Left lung (tissue), 10 donors: ENCODE data around the gene GPBP1L1. TPM values are rescaled to one million over a fixed set of nuclear protein-coding genes. Genes with fewer than 3 reads are reported as not detected.

Experiments used
- ATAC-seq: fragments of 200-7000 bp; cut with Tn5 transposase; one replicate; pipeline ENCODE4 v1.9.1; 2020; ENCODE audit warnings: moderate library complexity
- DNase-seq, 4 donors: peaks; one replicate each; pipeline ENCODE4 v3.0.0-alpha.2; 2013 to 2020
- H3K27ac ChIP-seq, 2 donors: fragments of 200-600 bp; sonication (generic) in 1 of 2; one replicate each; pipeline versions ENCODE4 v1.5.0 to v1.8.0; 2020 to 2021
- H3K27me3 ChIP-seq, 2 donors: fragments of 200-600 bp; sonication (generic) in 1 of 2; one replicate each; pipeline versions ENCODE4 v1.5.0 to v1.8.0; 2020 to 2021
- H3K36me3 ChIP-seq, 2 donors: fragments of 200-600 bp; sonication (generic) in 1 of 2; one replicate each; pipeline versions ENCODE4 v1.5.0 to v1.8.0; 2020 to 2021
- H3K4me1 ChIP-seq, 2 donors: fragments of 200-600 bp; one replicate each; pipeline ENCODE4 v1.8.0; 2021
- H3K4me3 ChIP-seq, 2 donors: fragments of 200-600 bp; sonication (generic) in 1 of 2; one replicate each; pipeline versions ENCODE4 v1.5.0 to v1.8.0; 2020 to 2021; ENCODE audit warnings: mild to moderate bottlenecking in 1 of 2
- H3K9me3 ChIP-seq, 2 donors: fragments of 200-600 bp; sonication (generic) in 1 of 2; one replicate each; pipeline versions ENCODE4 v1.5.0 to v1.8.0; 2020 to 2021
- intact Hi-C, 2 donors: fragments of 100-400 bp; cut with DNase I; formaldehyde crosslinking; loops; one replicate each; pipeline versions ENCODE4 v1.11.2 to v1.14.2; 2022
- polyA plus RNA-seq, 6 donors: library from polyadenylated mRNA; unstranded; fragments of 120-200 nt; gene quantifications; one replicate each; pipeline ENCODE4 v1.2.1, GENCODE V29; 2013; ENCODE audit not compliant: insufficient read length in 6 of 6
- total RNA-seq, 2 donors: library from RNA; stranded (reverse); fragmentation: NEBNext Ultra II Directional; extraction: Animal tissue kit (Norgen Biotek cat#: 25700); gene quantifications; one replicate each; pipeline ENCODE4 v1.2.1, GENCODE V29; 2021
- TF ChIP-seq, protein P1 (sequence below), 2 donors: fragments of 200-600 bp; sonication (generic) in 1 of 2; IDR thresholded peaks; one replicate each; pipeline versions ENCODE4 v1.5.0 to v1.8.0; 2021; ENCODE audit warnings: antibody characterized with exemption in 2 of 2
- donor health status: DM: no; HTN: yes; CAD: no.
- donor health status: DM: no; HTN: no; CAD: no.

Gene GPBP1L1
- total and polyA plus RNA-seq, 8 donors: 94.9 to 132 (median 111) TPM

DNA sequence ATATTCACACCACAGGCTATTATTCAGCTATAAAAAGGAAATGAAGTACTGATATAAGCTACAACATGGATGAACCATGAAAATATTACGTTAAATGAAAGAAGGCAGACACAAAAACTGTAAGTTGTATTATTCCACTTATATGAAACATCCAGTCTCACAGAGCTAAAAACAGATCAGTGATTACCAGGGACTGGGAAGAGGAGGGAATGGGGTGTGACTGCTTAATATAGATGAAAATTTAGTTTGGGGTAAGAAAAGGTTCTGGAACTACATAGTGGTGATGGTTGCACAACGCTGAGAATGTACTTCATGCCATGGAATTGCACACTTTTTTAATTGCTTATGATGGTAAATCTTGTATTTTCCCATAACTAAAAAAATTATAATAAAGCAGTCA lies 19.5 kb downstream of the GPBP1L1 start:
- Histone ChIP-seq H3K27me3 (no peaks in the 10 kb centered on the region), H3K4me3 (no peak overlapping the region), H3K27ac (no peak overlapping the region), H3K4me1 (peaks cover 9 to 27% of the 10 kb centered on the region in 2 donors), H3K9me3 (no peaks in the 10 kb centered on the region), H3K36me3 (no peaks in the 10 kb centered on the region)
- TF ChIP-seq, protein P1, sequence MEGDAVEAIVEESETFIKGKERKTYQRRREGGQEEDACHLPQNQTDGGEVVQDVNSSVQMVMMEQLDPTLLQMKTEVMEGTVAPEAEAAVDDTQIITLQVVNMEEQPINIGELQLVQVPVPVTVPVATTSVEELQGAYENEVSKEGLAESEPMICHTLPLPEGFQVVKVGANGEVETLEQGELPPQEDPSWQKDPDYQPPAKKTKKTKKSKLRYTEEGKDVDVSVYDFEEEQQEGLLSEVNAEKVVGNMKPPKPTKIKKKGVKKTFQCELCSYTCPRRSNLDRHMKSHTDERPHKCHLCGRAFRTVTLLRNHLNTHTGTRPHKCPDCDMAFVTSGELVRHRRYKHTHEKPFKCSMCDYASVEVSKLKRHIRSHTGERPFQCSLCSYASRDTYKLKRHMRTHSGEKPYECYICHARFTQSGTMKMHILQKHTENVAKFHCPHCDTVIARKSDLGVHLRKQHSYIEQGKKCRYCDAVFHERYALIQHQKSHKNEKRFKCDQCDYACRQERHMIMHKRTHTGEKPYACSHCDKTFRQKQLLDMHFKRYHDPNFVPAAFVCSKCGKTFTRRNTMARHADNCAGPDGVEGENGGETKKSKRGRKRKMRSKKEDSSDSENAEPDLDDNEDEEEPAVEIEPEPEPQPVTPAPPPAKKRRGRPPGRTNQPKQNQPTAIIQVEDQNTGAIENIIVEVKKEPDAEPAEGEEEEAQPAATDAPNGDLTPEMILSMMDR (IDR thresholded peaks at IDR 0.05): no peak
- ATAC-seq (no peak), DNase-seq (no peak)
- intact Hi-C loops: no loop called here

DNA sequence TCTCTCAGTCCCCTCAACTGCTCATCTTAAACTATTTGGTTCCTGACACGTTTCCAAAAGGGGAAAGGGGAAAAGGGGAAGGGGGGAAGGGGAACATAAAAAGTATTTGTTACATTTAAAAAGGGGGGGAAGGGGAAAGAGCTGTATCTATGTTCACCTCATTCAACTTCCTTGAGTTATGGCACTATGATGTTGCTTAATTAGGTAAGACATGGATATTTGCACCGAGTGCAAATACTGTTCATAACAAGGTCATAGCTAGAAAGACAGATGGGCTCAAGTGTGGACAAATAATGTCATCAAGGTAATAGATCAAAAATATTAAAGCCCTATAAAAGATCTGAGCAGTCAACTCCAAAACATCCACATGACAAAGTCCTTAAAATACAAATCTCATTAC lies 26.0 kb downstream of the GPBP1L1 start:
- TF ChIP-seq, protein P1 (IDR thresholded peaks at IDR 0.05): no peak
- intact Hi-C loops: no loop called here
- H3K36me3 ChIP-seq: peaks cover 0 to 53% of the 10 kb centered on the region in 2 donors
- no peak overlapping the region for H3K4me3 ChIP-seq
- no peaks in the 10 kb centered on the region for H3K4me1 ChIP-seq
- DNase-seq: no peak
- no peak overlapping the region for H3K27ac ChIP-seq
- no peaks in the 10 kb centered on the region for H3K27me3 ChIP-seq
- H3K9me3 ChIP-seq: no peaks in the 10 kb centered on the region
- no peak for ATAC-seq

DNA sequence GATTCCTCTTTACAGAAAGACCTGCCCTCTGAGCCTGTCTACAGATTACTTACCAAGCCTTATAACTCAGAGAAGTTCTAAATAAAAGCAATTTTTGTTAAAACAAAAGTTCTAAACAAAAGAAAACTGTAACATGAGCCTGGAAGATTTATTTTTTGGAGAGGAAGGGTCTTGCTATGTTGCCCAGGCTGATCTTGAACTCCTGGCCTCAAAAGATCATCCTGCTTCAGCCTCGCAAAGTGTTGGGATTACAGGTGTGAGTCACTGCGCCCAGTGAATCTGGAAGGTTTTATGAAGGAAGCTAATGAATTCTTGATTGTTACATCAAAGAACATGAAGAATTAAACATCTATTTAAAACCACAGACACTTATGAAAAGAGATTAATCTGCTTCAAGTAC lies 27.1 kb downstream of the GPBP1L1 start:
- DNase-seq: no peak
- Histone ChIP-seq H3K9me3 (no peaks in the 10 kb centered on the region), H3K27me3 (no peaks in the 10 kb centered on the region), H3K36me3 (peaks cover 0 to 64% of the 10 kb centered on the region in 2 donors), H3K4me3 (no peak overlapping the region), H3K4me1 (no peaks in the 10 kb centered on the region), H3K27ac (no peak overlapping the region)
- intact Hi-C loops: no loop called here
- ATAC-seq: no peak
- TF ChIP-seq, protein P1 (IDR thresholded peaks at IDR 0.05): no peak

DNA sequence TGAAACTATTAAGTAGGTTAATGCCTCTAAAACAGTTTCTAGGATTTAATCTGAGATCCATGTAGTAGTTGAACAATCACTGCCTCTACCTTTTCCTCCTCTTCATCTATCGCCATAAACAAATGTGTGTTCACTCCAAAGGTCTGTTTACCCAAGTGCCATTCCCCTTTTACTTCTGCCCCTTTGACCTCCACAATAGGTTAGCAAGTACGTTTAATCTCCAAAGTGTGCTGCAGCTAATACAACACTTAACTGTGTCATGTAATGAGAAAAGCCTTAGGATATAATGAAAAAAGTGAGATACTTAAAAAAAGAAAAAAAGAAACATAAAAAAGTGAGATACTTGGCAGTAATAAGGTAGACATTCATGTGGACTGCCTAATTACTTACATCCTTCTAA lies 28.2 kb downstream of the GPBP1L1 start:
- no peak overlapping the region for H3K27ac ChIP-seq
- no peaks in the 10 kb centered on the region for H3K4me1 ChIP-seq
- DNase-seq (no peak), ATAC-seq (no peak)
- H3K4me3 ChIP-seq: no peak overlapping the region
- no peaks in the 10 kb centered on the region for H3K27me3 ChIP-seq
- no peaks in the 10 kb centered on the region for H3K9me3 ChIP-seq
- H3K36me3 ChIP-seq: peaks cover 0 to 74% of the 10 kb centered on the region in 2 donors
- TF ChIP-seq, protein P1 (IDR thresholded peaks at IDR 0.05): no peak
- intact Hi-C loops: no loop called here

DNA sequence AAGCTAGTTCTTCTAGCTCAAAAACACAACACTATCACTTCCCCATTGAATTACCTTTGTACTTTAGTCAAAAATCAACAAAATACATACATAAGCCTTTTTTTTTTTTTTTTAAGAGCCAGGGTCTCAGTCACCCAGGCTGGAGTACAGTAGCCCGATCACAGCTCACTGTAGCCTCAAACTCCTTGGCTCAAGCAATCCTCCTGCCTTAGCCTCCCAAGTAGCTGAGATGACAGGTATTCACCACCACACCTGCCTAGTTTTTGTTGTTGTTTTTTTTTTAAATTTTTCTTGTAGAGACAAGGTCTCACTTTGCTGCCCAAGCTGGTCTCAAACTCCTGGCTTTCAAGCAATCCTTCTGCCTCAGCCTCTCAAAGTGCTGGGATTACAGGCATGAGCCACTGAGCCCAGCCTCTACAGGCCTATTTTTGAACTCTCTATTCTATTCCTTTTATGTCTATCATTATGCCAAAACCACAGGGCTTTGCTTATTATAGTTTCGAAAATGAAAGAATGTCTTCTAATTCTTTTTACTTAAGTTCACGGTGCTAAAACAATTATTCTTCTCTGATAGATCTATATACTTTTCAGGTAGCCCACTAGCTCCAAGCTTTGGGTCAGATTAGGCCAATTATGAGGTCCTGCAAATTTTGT lies 29.6 kb downstream of the GPBP1L1 start:
- TF ChIP-seq, protein P1 (IDR thresholded peaks at IDR 0.05): no peak
- ATAC-seq (no peak), DNase-seq (no peak)
- Histone ChIP-seq H3K27ac (no peak overlapping the region), H3K4me1 (no peaks in the 10 kb centered on the region), H3K4me3 (no peak overlapping the region), H3K27me3 (no peaks in the 10 kb centered on the region), H3K36me3 (peaks cover 0 to 89% of the 10 kb centered on the region in 2 donors), H3K9me3 (no peaks in the 10 kb centered on the region)
- intact Hi-C loops: no loop called here
